Mucosa of stomach (tissue), 1 donor: Measurements from ENCODE around the gene MSH3.
"Not testable (repeated sequence)": the region's sequence is repeated elsewhere in the genome, so short reads cannot be mapped to it uniquely, and the experiment has no call there.

Experiments used
- H3K27me3 ChIP-seq: one replicate; pipeline ENCODE4 v1.7.0; 2013; ENCODE audit warnings: mild to moderate bottlenecking, low read length; ENCODE audit not compliant: control insufficient read depth, insufficient read depth
- H3K36me3 ChIP-seq: one replicate; pipeline ENCODE4 v1.7.0; 2013; ENCODE audit warnings: low read length; ENCODE audit not compliant: control insufficient read depth, insufficient read depth
- H3K4me1 ChIP-seq: one replicate; pipeline ENCODE4 v1.7.0; 2013; ENCODE audit warnings: mild to moderate bottlenecking, low read length; ENCODE audit not compliant: control insufficient read depth, insufficient read depth
- H3K4me3 ChIP-seq: one replicate; pipeline ENCODE4 v1.7.0; 2013; ENCODE audit warnings: low read length
- H3K9ac ChIP-seq: one replicate; pipeline ENCODE4 v1.7.0; 2013; ENCODE audit warnings: mild to moderate bottlenecking, low read length, moderate library complexity
- H3K9me3 ChIP-seq: one replicate; pipeline ENCODE4 v1.7.0; 2013; ENCODE audit warnings: mild to moderate bottlenecking, low read length, moderate library complexity; ENCODE audit not compliant: control insufficient read depth
- donor health status: Pancreatic carcinoma.

MSH3 gene

DNA sequence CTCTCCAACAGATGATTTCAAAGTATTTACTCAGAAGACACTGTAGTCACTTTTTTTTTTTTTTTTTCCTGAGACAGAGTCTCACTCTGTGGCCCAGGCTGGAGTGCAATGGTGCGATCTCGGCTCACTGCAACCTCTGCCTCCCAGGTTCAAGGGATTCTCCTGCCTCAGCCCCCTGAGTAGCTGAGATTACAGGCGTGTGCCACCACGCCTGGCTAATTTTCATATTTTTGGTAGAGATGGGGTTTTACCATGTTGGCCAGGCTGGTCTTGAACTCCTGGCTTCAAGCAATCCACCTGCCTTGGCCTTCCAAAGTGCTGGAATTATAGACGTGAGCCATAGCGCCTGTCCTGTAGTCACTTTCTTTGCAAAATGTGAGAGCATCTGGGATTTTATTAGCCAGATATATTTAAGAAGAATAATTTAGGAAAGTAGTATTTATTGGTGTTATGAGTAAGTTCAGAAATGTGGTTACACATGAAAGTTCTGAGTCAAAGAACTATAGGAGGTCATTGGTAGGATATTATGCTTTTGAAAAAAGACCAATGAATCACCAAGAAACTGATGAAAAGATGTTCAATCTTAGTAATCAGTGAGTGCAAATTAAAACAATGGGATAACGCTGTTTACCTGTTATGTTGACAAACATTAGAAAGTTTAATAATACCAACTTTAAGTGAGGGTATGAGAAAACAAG lies 135.0 kb downstream of the MSH3 start:
- not testable (repeated sequence) for H3K36me3 ChIP-seq, H3K9ac ChIP-seq, H3K27me3 ChIP-seq, H3K4me1 ChIP-seq, H3K9me3 ChIP-seq, H3K4me3 ChIP-seq

DNA sequence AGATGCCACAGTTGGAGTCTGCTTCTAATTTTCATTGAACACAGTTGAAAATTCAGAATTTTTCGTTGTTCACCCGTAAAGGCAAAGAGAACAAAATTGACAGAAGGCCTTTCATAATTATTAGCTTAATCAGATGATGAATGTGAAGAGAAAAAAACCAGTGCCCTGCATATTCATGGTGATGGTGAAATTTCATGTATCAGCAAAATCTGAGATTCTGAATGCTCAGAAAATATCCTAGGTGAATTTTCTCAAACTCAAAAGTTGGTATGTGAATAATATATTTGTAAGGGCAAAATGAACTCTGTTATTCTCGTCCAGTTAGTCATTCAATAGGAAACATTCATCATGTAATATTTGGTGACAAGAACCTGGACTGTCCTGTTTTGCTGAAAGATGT lies 136.2 kb downstream of the MSH3 start:
- Histone ChIP-seq H3K27me3 (no peaks in the 10 kb centered on the region), H3K9ac (no peak overlapping the region), H3K36me3 (no peaks in the 10 kb centered on the region)

DNA sequence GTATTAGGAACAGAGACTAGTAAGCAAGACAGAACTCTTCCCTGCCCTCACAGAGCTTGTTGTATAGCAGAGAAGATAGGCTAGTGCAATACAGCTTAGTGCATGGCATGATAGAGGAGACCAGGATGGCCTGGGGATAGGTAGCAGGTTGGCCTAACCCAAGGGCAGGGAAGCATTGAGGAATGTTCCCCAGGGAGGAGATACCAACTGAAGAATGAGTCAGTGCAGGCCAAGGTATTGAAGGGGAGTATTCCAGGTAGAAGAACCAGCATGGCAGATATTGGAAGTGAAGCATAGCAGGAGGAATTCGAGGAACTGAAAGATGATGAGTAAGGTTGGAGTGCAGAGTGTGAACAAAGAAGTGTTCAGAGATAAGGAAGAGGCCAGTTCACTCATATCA lies 138.9 kb downstream of the MSH3 start:
- Histone ChIP-seq H3K4me1 (no peaks in the 10 kb centered on the region), H3K27me3 (no peaks in the 10 kb centered on the region), H3K9ac (no peak overlapping the region), H3K9me3 (no peaks in the 10 kb centered on the region), H3K36me3 (no peaks in the 10 kb centered on the region), H3K4me3 (no peak overlapping the region)

More for the DNA sequence above, 136.2 kb downstream of the MSH3 start:
- no peaks in the 10 kb centered on the region for H3K9me3 ChIP-seq
- no peak overlapping the region for H3K4me3 ChIP-seq
- no peaks in the 10 kb centered on the region for H3K4me1 ChIP-seq

- Histone ChIP-seq H3K9ac (no peak overlapping the region), H3K27me3 (no peaks in the 10 kb centered on the region), H3K4me3 (no peak overlapping the region), H3K36me3 (no peaks in the 10 kb centered on the region), H3K4me1 (no peaks in the 10 kb centered on the region), H3K9me3 (no peaks in the 10 kb centered on the region)
Measured at GRCh38 chr5:80796846-80797245, 142.4 kb downstream of the MSH3 start.

- no peaks in the 10 kb centered on the region for H3K36me3 ChIP-seq
- no peaks in the 10 kb centered on the region for H3K9me3 ChIP-seq
- H3K4me3 ChIP-seq = no peak overlapping the region
- no peaks in the 10 kb centered on the region for H3K4me1 ChIP-seq
- no peaks in the 10 kb centered on the region for H3K27me3 ChIP-seq
- H3K9ac ChIP-seq = no peak overlapping the region
Measured at GRCh38 chr5:80797428-80798024, 143.1 kb downstream of the MSH3 start.

GRCh38 chr5:80798166-80798565 lies 143.7 kb downstream of the MSH3 start:
- H3K4me3 ChIP-seq = no peak overlapping the region
- H3K9me3 ChIP-seq = no peaks in the 10 kb centered on the region
- H3K36me3 ChIP-seq = no peaks in the 10 kb centered on the region
- no peaks in the 10 kb centered on the region for H3K4me1 ChIP-seq
- no peak overlapping the region for H3K9ac ChIP-seq
- H3K27me3 ChIP-seq = no peaks in the 10 kb centered on the region

GRCh38 chr5:80798633-80799032 lies 144.2 kb downstream of the MSH3 start:
- H3K36me3 ChIP-seq = no peaks in the 10 kb centered on the region

GRCh38 chr5:80799041-80799440 lies 144.6 kb downstream of the MSH3 start:
- Histone ChIP-seq H3K4me3 (no peak overlapping the region), H3K9ac (no peak overlapping the region), H3K4me1 (no peaks in the 10 kb centered on the region), H3K9me3 (no peaks in the 10 kb centered on the region), H3K36me3 (no peaks in the 10 kb centered on the region), H3K27me3 (no peaks in the 10 kb centered on the region)

More at GRCh38 chr5:80798633-80799032, 144.2 kb downstream of the MSH3 start:
- Histone ChIP-seq H3K9ac (no peak overlapping the region), H3K4me3 (no peak overlapping the region), H3K27me3 (no peaks in the 10 kb centered on the region), H3K9me3 (no peaks in the 10 kb centered on the region), H3K4me1 (no peaks in the 10 kb centered on the region)

GRCh38 chr5:80799573-80799972 lies 145.1 kb downstream of the MSH3 start:
- H3K4me1 ChIP-seq = no peaks in the 10 kb centered on the region
- no peaks in the 10 kb centered on the region for H3K9me3 ChIP-seq
- H3K27me3 ChIP-seq = no peaks in the 10 kb centered on the region
- H3K36me3 ChIP-seq = no peaks in the 10 kb centered on the region
- no peak overlapping the region for H3K9ac ChIP-seq
- H3K4me3 ChIP-seq = no peak overlapping the region

- Histone ChIP-seq H3K36me3 (no peaks in the 10 kb centered on the region), H3K4me1 (no peaks in the 10 kb centered on the region), H3K27me3 (no peaks in the 10 kb centered on the region), H3K4me3 (no peak overlapping the region), H3K9me3 (no peaks in the 10 kb centered on the region), H3K9ac (no peak overlapping the region)
Measured at GRCh38 chr5:80804332-80804731, 149.9 kb downstream of the MSH3 start.

- H3K4me1 ChIP-seq = no peaks in the 10 kb centered on the region
- no peak overlapping the region for H3K4me3 ChIP-seq
- no peaks in the 10 kb centered on the region for H3K27me3 ChIP-seq
- H3K9me3 ChIP-seq = no peaks in the 10 kb centered on the region
- no peaks in the 10 kb centered on the region for H3K36me3 ChIP-seq
- H3K9ac ChIP-seq = no peak overlapping the region
Measured at GRCh38 chr5:80805038-80805437, 150.6 kb downstream of the MSH3 start.

DNA sequence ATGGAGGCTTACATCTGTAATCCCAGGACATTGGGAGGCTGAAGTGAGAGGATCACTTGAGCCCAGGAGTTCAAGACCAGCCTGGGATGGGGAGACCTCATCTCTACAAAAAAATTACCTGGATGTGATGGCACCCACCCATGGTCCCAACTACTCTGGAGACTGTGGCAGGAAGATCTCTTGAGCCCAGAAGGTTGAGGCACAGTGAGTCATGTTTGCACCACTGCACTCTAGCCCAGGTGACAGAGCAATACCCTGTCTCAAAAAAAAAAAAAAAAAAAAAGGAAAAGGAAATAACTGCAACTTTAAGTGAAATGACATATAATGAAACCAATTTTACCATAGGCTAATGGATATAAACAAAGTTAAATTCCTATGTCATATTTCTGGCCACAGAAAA lies 152.5 kb downstream of the MSH3 start:
- Histone ChIP-seq H3K4me3 (no peak overlapping the region), H3K9me3 (no peaks in the 10 kb centered on the region), H3K9ac (no peak overlapping the region), H3K36me3 (no peaks in the 10 kb centered on the region), H3K4me1 (no peaks in the 10 kb centered on the region), H3K27me3 (no peaks in the 10 kb centered on the region)
